Panc1 (cell line): Measurements from ENCODE around the gene MRAP. TPM values are rescaled to one million over a fixed set of nuclear protein-coding genes. Genes with fewer than 3 reads are reported as not detected.

Source experiments
- ATAC-seq: fragments of 200-7000 bp; cut with Tn5 transposase; 2 replicates; pipeline ENCODE4 v1.9.1; 2020; ENCODE audit warnings: mild to moderate bottlenecking, moderate library complexity
- BruUV-seq: library from RNA; stranded (reverse); fragments of 400-500 nt; replicated peaks from 2 replicates; lab custom pipeline; 2021; lab: Mats Ljungman, UMichigan
- CTCF ChIA-PET: fragments of 300-600 bp; sonication (Branson Sonifier 250); formaldehyde crosslinking; loops from one replicate; lab custom pipeline; 2022; ENCODE audit warnings: antibody characterized with exemption; lab: Charles Lee
- POLR2A ChIA-PET: fragments of 300-600 bp; sonication (Branson Sonifier 250); formaldehyde crosslinking; loops from one replicate; lab custom pipeline; 2022; ENCODE audit warnings: antibody characterized with exemption; lab: Charles Lee
- DNase-seq: peaks from one replicate; pipeline ENCODE4 v3.0.0-alpha.2; 2010; ENCODE audit warnings: low read depth, low spot score
- H3K27ac ChIP-seq: 2 replicates; pipeline ENCODE4 v1.5.1; 2011; ENCODE audit warnings: mild to moderate bottlenecking, low read length, inconsistent platforms
- H3K27me3 ChIP-seq: fragments of 200-500 bp; sonication (Bioruptor generic); 2 replicates; pipeline ENCODE4 v1.6.0; 2014; ENCODE audit warnings: low read length, inconsistent platforms; ENCODE audit not compliant: control insufficient read depth, insufficient read depth
- H3K36me3 ChIP-seq: fragments of 200-500 bp; sonication (Bioruptor generic); 2 replicates; pipeline ENCODE4 v1.5.1; 2014; ENCODE audit warnings: inconsistent platforms, mild to moderate bottlenecking, low read length, moderate library complexity; ENCODE audit not compliant: control insufficient read depth, insufficient read depth
- H3K4me1 ChIP-seq: 2 replicates; pipeline ENCODE4 v1.5.1; 2011; ENCODE audit warnings: inconsistent platforms, mild to moderate bottlenecking, low read length, moderate library complexity; ENCODE audit not compliant: control insufficient read depth, insufficient read depth
- H3K4me3 ChIP-seq, 2 experiments: 2 replicates each; pipeline ENCODE4 v1.5.1; 2011 to 2012; ENCODE audit warnings: low read depth in 2 of 2, low read length in 2 of 2, mild to moderate bottlenecking in 2 of 2, inconsistent platforms in 1 of 2, moderate library complexity in 1 of 2
- H3K9me3 ChIP-seq: fragments of 200-500 bp; sonication (Bioruptor generic); 2 replicates; pipeline ENCODE4 v1.5.1; 2014; ENCODE audit warnings: low read depth, mild to moderate bottlenecking, inconsistent platforms, low read length, moderate library complexity; ENCODE audit not compliant: control insufficient read depth, insufficient read depth
- CTCF ChIP-seq: fragments of 450-650 bp; IDR thresholded peaks from 2 replicates; pipeline ENCODE4 v1.5.1; 2017; ENCODE audit warnings: mild to moderate bottlenecking
- POLR2AphosphoS5 ChIP-seq: IDR thresholded peaks from 2 replicates; pipeline ENCODE4 v1.6.1; 2012; ENCODE audit warnings: mild to moderate bottlenecking, low read depth, low read length, moderate library complexity
- REST ChIP-seq, 2 experiments: IDR thresholded peaks; 2 replicates each; pipeline ENCODE4 v1.6.1; 2011 to 2012; ENCODE audit warnings: low read depth in 2 of 2, control low read depth in 1 of 2, low read length in 1 of 2, mild to moderate bottlenecking in 1 of 2, moderate library complexity in 1 of 2; ENCODE audit not compliant: insufficient read depth in 1 of 2
- SIN3A ChIP-seq: IDR thresholded peaks from 2 replicates; pipeline ENCODE4 v1.6.1; 2012; ENCODE audit warnings: low read depth, mild to moderate bottlenecking, low read length, moderate library complexity, borderline replicate concordance; ENCODE audit not compliant: insufficient read depth
- TCF7L2 ChIP-seq: IDR thresholded peaks from 2 replicates; pipeline ENCODE4 v1.6.1; 2011; ENCODE audit warnings: mild to moderate bottlenecking, low read depth, low read length, inconsistent platforms
- in situ Hi-C: cut with HindIII; loops from 2 replicates; pipeline ENCODE4 v1.10.0; 2016; ENCODE audit warnings: low sequenced_read_pairs, low pct_unique_long_range_greater_than_20kb
- intact Hi-C: fragments of 100-400 bp; cut with micrococcal nuclease; formaldehyde crosslinking; loops from one replicate; pipeline ENCODE4 v1.10.0; 2022; ENCODE audit not compliant: unreplicated experiment
- total RNA-seq: library from RNA; stranded (reverse); gene quantifications from one replicate; pipeline ENCODE4 v1.2.1, GENCODE V29; 2021; ENCODE audit not compliant: unreplicated experiment

The MRAP gene
- total RNA-seq, 1 experiment from 2014 or later: not detected

GRCh38 chr21:32335601-32336575 lies 37.2 kb downstream of the MRAP start:
- peaks cover 19% of the 10 kb centered on the region for H3K36me3 ChIP-seq
- intact Hi-C loops: no loop called here
- no peak overlapping the region for H3K4me3 ChIP-seq
- ChIA-PET CTCF (interaction anchor here (0.5 kb wide), 1 partner anchor 265 kb away, joined by 7 read pairs; no protein-coding TSS in a partner anchor), POLR2A (no interaction called here)
- ATAC-seq (no peak), DNase-seq (no peak)
- no peaks in the 10 kb centered on the region for H3K27me3 ChIP-seq
- H3K27ac ChIP-seq: no peak overlapping the region
- in situ Hi-C loops: no loop called here
- TF ChIP-seq SIN3A (no peak), REST (IDR thresholded peaks at IDR 0.05; ENCODE audit: insufficient read depth in 1 of 2, low read depth in 2 of 2, low read length in 1 of 2) (no peak), TCF7L2 (no peak), POLR2AphosphoS5 (no peak), CTCF (no peak)
- no peaks in the 10 kb centered on the region for H3K9me3 ChIP-seq
- peaks cover 6% of the 10 kb centered on the region for H3K4me1 ChIP-seq
- no TSS peak for BruUV-seq

- in situ Hi-C loops: no loop called here
- H3K27ac ChIP-seq: no peak overlapping the region
- peaks cover 6% of the 10 kb centered on the region for H3K4me1 ChIP-seq
- H3K4me3 ChIP-seq: no peak overlapping the region
- DNase-seq (no peak), ATAC-seq (no peak)
- ChIA-PET POLR2A (no interaction called here), CTCF (no interaction called here)
- intact Hi-C loops: no loop called here
- H3K27me3 ChIP-seq: no peaks in the 10 kb centered on the region
- no peak for TF ChIP-seq CTCF
- no peak for TF ChIP-seq SIN3A
- no peak for TF ChIP-seq REST (IDR thresholded peaks at IDR 0.05; ENCODE audit: insufficient read depth in 1 of 2, low read depth in 2 of 2, low read length in 1 of 2)
- TF ChIP-seq POLR2AphosphoS5: no peak
- TF ChIP-seq TCF7L2: no peak
- H3K36me3 ChIP-seq: peaks cover 14% of the 10 kb centered on the region
- no TSS peak for BruUV-seq
- H3K9me3 ChIP-seq: no peaks in the 10 kb centered on the region
Measured at GRCh38 chr21:32336711-32337110, 38.1 kb downstream of the MRAP start.
